Gastrocnemius medialis (tissue), 4 donors: ENCODE data around the gene GRIA1. TPM values are rescaled to one million over a fixed set of nuclear protein-coding genes. Genes with fewer than 3 reads are reported as not detected.

Experiments
- ATAC-seq, 2 donors: fragments of 150-250 bp; one replicate each; pipeline ENCODE4 v1.9.1; 2016
- DNase-seq, 2 donors: peaks; one replicate each; pipeline ENCODE4 v3.0.0-alpha.2; 2019
- H3K27ac ChIP-seq, 4 donors: fragments of 200-600 bp; sonication (generic); 1 replicate in 1 of 4; 2 replicates in 3 of 4; pipeline ENCODE4 v1.5.1; 2016 to 2018; ENCODE audit warnings: mild to moderate bottlenecking in 2 of 4, moderate library complexity in 1 of 4
- H3K27me3 ChIP-seq, 3 donors: fragments of 200-600 bp; sonication (generic) in 2 of 3; 1 replicate in 1 of 3; 2 replicates in 2 of 3; pipeline versions ENCODE4 v1.5.1 to v1.6.0; 2016 to 2019; ENCODE audit warnings: mild to moderate bottlenecking in 1 of 3, moderate library complexity in 1 of 3
- H3K36me3 ChIP-seq, 2 donors: fragments of 200-600 bp; sonication (generic) in 1 of 2; one replicate each; pipeline ENCODE4 v1.5.1; 2017 to 2018
- H3K4me1 ChIP-seq, 2 donors: fragments of 200-600 bp; sonication (generic) in 1 of 2; one replicate each; pipeline ENCODE4 v1.5.1; 2016 to 2017; ENCODE audit warnings: mild to moderate bottlenecking in 2 of 2
- H3K4me3 ChIP-seq, 4 donors: fragments of 200-600 bp; sonication (generic) in 3 of 4; 1 replicate in 1 of 4; 2 replicates in 3 of 4; pipeline ENCODE4 v1.5.1; 2016 to 2019; ENCODE audit warnings: mild to moderate bottlenecking in 2 of 4
- H3K9me3 ChIP-seq, 3 donors: fragments of 200-600 bp; sonication (generic) in 2 of 3; 1 replicate in 1 of 3; 2 replicates in 2 of 3; pipeline ENCODE4 v1.5.1; 2016 to 2019
- CTCF ChIP-seq, 5 experiments: fragments of 450-650 bp in 3 of 5; fragments of 200-600 bp in 2 of 5; sonication (generic) in 2 of 5; IDR thresholded peaks in 4 of 5; conservative IDR thresholded peaks in 1 of 5; 1 replicate in 4 of 5; 2 replicates in 1 of 5; pipeline ENCODE4 v1.5.1; 2016 to 2019; ENCODE audit warnings: antibody characterized with exemption in 5 of 5, mild to moderate bottlenecking in 3 of 5, moderate library complexity in 3 of 5
- POLR2A ChIP-seq, 2 donors: fragments of 450-650 bp; IDR thresholded peaks; one replicate each; pipeline ENCODE4 v1.6.1; 2017; ENCODE audit warnings: antibody characterized with exemption in 2 of 2, mild to moderate bottlenecking in 2 of 2, moderate library complexity in 2 of 2
- in situ Hi-C, 4 donors: fragments of 200-750 bp; cut with MboI; loops; one replicate each; pipeline versions ENCODE4 v1.15.0 to v1.8.0; 2017; ENCODE audit warnings: low sequenced_read_pairs in 4 of 4
- intact Hi-C: fragments of 100-400 bp; cut with DNase I; formaldehyde crosslinking; loops from one replicate; pipeline ENCODE4 v1.15.1; 2023; ENCODE audit warnings: low total_unique reads
- total RNA-seq, 4 donors: library from RNA; depleted of rRNA; stranded (reverse); fragments of >200 nt; gene quantifications; one replicate each; pipeline versions ENCODE4 v1.1.0 to v1.2.3, GENCODE V29; 2016

The GRIA1 gene
- total RNA-seq, 4 donors from 2014 or later: 0.18 to 0.46 TPM; not detected in 2

GRCh38 chr5:153617190-153617589, 126.7 kb downstream of the GRIA1 start:
- Histone ChIP-seq H3K27ac (no peak overlapping the region), H3K36me3 (no peaks in the 10 kb centered on the region), H3K4me3 (no peak overlapping the region), H3K27me3 (no peaks in the 10 kb centered on the region), H3K4me1 (no peaks in the 10 kb centered on the region), H3K9me3 (no peaks in the 10 kb centered on the region)
- intact Hi-C loops (no loop called here), in situ Hi-C loops (no loop called here)
- ATAC-seq (no peak), DNase-seq (no peak)
- no peak for TF ChIP-seq POLR2A (IDR thresholded peaks at IDR 0.05)
- TF ChIP-seq CTCF (IDR thresholded peaks at IDR 0.05 in 4 of 5, conservative IDR thresholded peaks at IDR 0.05 in 1 of 5): no peak

GRCh38 chr5:153618307-153618706, 127.8 kb downstream of the GRIA1 start:
- Histone ChIP-seq H3K27me3 (no peaks in the 10 kb centered on the region), H3K4me3 (no peak overlapping the region), H3K4me1 (no peaks in the 10 kb centered on the region), H3K27ac (no peak overlapping the region), H3K9me3 (no peaks in the 10 kb centered on the region), H3K36me3 (no peaks in the 10 kb centered on the region)
- no peak for TF ChIP-seq POLR2A (IDR thresholded peaks at IDR 0.05)
- TF ChIP-seq CTCF (IDR thresholded peaks at IDR 0.05 in 4 of 5, conservative IDR thresholded peaks at IDR 0.05 in 1 of 5): no peak
- DNase-seq (no peak), ATAC-seq (no peak)
- in situ Hi-C loops: no loop called here
- intact Hi-C loops: no loop called here

GRCh38 chr5:153618867-153619266, 128.4 kb downstream of the GRIA1 start:
- ATAC-seq (no peak), DNase-seq (no peak)
- in situ Hi-C loops (no loop called here), intact Hi-C loops (no loop called here)
- H3K4me1 ChIP-seq: no peaks in the 10 kb centered on the region
- H3K4me3 ChIP-seq: no peak overlapping the region
- no peaks in the 10 kb centered on the region for H3K9me3 ChIP-seq
- H3K27me3 ChIP-seq: no peaks in the 10 kb centered on the region
- no peaks in the 10 kb centered on the region for H3K36me3 ChIP-seq
- no peak overlapping the region for H3K27ac ChIP-seq
- no peak for TF ChIP-seq POLR2A (IDR thresholded peaks at IDR 0.05)
- TF ChIP-seq CTCF (IDR thresholded peaks at IDR 0.05 in 4 of 5, conservative IDR thresholded peaks at IDR 0.05 in 1 of 5): no peak

GRCh38 chr5:153619771-153620170, 129.3 kb downstream of the GRIA1 start:
- in situ Hi-C loops (no loop called here), intact Hi-C loops (no loop called here)
- H3K27ac ChIP-seq: no peak overlapping the region
- no peaks in the 10 kb centered on the region for H3K36me3 ChIP-seq
- ATAC-seq (no peak), DNase-seq (no peak)
- no peak for TF ChIP-seq POLR2A (IDR thresholded peaks at IDR 0.05)
- no peak for TF ChIP-seq CTCF (IDR thresholded peaks at IDR 0.05 in 4 of 5, conservative IDR thresholded peaks at IDR 0.05 in 1 of 5)
- no peak overlapping the region for H3K4me3 ChIP-seq
- no peaks in the 10 kb centered on the region for H3K4me1 ChIP-seq
- no peaks in the 10 kb centered on the region for H3K9me3 ChIP-seq
- H3K27me3 ChIP-seq: no peaks in the 10 kb centered on the region

GRCh38 chr5:153623124-153623523, 132.7 kb downstream of the GRIA1 start:
- Histone ChIP-seq H3K4me1 (no peaks in the 10 kb centered on the region), H3K9me3 (no peaks in the 10 kb centered on the region), H3K27ac (no peak overlapping the region), H3K36me3 (no peaks in the 10 kb centered on the region), H3K4me3 (no peak overlapping the region), H3K27me3 (no peaks in the 10 kb centered on the region)
- ATAC-seq: no peak
- in situ Hi-C loops (no loop called here), intact Hi-C loops (no loop called here)
- no peak for DNase-seq
- no peak for TF ChIP-seq CTCF (IDR thresholded peaks at IDR 0.05 in 4 of 5, conservative IDR thresholded peaks at IDR 0.05 in 1 of 5)
- no peak for TF ChIP-seq POLR2A (IDR thresholded peaks at IDR 0.05)
